GM12872 (cell line): ENCODE measurements around the gene CCDC181.

Experiments used
- TF ChIP-seq, protein P1 (sequence below): IDR thresholded peaks from 3 replicates; pipeline ENCODE4 v1.5.1; 2011; ENCODE audit warnings: low read depth, mild to moderate bottlenecking, low read length, moderate library complexity; ENCODE audit not compliant: insufficient read depth

CCDC181 gene

DNA sequence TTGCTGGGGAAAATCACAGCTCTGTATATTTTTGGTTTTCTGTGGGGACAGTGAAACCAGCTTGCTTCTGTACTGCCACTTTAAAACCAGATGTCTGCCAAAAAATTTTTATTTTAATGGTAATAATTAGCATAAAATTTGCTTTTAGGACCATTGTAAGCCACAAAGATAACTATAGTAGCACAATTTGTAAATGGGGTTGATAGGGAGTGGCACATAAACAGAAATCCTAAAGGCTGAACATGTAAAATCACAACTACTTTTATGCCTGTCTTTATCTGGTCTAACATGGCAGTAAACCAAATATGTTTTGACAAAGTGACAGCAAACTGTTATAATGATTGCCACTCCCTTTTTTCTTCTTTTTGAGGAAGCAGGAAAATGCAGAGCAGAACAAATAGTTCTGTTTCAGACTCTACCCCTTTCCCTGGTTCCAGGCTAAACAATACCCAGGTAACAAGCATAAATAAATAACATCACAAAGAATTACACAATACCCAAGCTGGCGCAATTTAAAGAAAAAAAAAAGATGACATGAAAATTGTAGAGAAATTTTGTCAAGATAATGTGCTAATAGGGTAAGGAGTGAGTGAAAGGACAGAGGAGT, 24.0 kb upstream of the CCDC181 start:
- TF ChIP-seq, protein P1, sequence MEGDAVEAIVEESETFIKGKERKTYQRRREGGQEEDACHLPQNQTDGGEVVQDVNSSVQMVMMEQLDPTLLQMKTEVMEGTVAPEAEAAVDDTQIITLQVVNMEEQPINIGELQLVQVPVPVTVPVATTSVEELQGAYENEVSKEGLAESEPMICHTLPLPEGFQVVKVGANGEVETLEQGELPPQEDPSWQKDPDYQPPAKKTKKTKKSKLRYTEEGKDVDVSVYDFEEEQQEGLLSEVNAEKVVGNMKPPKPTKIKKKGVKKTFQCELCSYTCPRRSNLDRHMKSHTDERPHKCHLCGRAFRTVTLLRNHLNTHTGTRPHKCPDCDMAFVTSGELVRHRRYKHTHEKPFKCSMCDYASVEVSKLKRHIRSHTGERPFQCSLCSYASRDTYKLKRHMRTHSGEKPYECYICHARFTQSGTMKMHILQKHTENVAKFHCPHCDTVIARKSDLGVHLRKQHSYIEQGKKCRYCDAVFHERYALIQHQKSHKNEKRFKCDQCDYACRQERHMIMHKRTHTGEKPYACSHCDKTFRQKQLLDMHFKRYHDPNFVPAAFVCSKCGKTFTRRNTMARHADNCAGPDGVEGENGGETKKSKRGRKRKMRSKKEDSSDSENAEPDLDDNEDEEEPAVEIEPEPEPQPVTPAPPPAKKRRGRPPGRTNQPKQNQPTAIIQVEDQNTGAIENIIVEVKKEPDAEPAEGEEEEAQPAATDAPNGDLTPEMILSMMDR, result no peak

GRCh38 chr1:169443923-169444322, 16.6 kb upstream of the CCDC181 start:
- TF ChIP-seq, protein P1, result no peak

GRCh38 chr1:169426174-169426705, 1.0 kb downstream of the CCDC181 start:
- TF ChIP-seq, protein P1, result no peak

DNA sequence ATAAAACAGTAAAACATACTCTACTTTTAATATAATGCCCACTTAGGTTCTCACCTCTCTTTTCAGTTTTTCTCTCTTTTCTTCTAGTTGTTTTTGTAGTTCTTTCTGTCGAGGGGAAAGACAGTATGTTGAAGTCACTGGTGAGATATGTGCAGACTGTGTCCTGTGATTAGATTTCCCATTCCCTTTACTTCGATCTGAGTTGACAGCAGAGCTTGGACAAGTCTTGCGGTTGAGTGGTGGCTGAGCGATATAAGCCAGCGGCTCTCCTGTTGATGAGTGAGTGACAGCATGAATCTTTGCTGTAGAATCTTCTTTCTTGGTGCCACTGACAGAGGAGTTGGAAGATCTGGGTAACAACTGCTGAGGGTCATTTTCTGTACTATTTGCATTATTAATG, 6.0 kb downstream of the CCDC181 start:
- TF ChIP-seq, protein P1, result no peak

DNA sequence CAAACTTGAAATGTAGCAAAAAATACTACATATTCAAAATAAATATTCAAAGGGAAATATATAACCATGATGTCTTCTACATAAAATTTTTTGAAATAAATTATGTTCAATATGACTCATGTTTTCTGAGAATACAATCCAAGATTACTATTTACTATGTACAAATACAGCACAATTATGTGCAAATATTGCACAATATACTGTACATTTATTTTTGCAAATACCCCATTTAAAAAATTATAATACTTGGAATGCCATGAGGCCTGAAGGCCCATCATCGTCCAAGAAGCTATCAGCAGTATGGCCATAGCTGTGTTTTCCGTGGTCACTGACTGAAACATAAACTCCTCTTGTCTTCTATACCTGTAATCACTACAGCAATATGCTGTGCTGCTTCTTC, 12.3 kb downstream of the CCDC181 start:
- TF ChIP-seq, protein P1, result no peak

- TF ChIP-seq, protein P1, result no peak
Observed at GRCh38 chr1:169395955-169396354, 31.3 kb downstream of the CCDC181 start.

DNA sequence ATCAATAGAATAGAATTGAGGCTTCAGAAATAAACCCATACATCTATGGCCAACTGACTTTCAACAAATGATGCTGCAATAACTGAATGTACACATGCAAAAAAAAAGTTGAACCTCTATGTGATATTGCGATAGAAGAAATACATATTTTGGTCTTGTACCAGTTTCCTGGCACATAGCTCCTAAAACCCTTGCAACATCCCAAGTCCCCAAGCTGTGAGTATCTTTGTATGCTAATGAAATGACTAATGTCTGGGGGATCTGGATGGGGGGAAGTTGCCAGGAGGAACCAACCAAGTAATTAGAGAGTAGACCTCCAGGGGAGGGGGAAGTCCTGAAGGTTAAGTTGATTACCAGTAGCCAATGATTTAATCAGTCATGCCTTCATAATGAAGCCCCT, 34.9 kb downstream of the CCDC181 start:
- TF ChIP-seq, protein P1, result no peak
